Prostate gland (tissue), 2 donors: Measurements from ENCODE around the gene PLEKHG2.

Source experiments
- CTCF ChIP-seq, 4 experiments: fragments of 200-600 bp in 2 of 4; fragments of 450-650 bp in 2 of 4; sonication (generic) in 2 of 4; IDR thresholded peaks; 1 replicate in 3 of 4; 2 replicates in 1 of 4; pipeline ENCODE4 v1.5.1; 2016 to 2019; ENCODE audit warnings: antibody characterized with exemption in 4 of 4, mild to moderate bottlenecking in 2 of 4, moderate library complexity in 2 of 4
- POLR2A ChIP-seq: fragments of 450-650 bp; IDR thresholded peaks from one replicate; pipeline ENCODE4 v1.6.1; 2016; ENCODE audit warnings: antibody characterized with exemption, mild to moderate bottlenecking
- POLR2AphosphoS5 ChIP-seq: sonication (generic); formaldehyde crosslinking; IDR thresholded peaks from one replicate; pipeline ENCODE4 v1.6.1; 2017; ENCODE audit warnings: antibody characterized with exemption

- TF ChIP-seq CTCF (IDR thresholded peaks at IDR 0.05) (no peak), POLR2A (no peak), POLR2AphosphoS5 (no peak)
Measured at GRCh38 chr19:39416152-39417120, 4.0 kb downstream of the PLEKHG2 start.
